SIG-M5 (cell line): ENCODE results near the gene ADARB2.
"Not testable (repeated sequence)": the region's sequence is repeated elsewhere in the genome, so short reads cannot be mapped to it uniquely, and the experiment has no call there.

Experiments used
- DNase-seq: peaks from one replicate; lab custom pipeline; 2025; lab: John Stamatoyannopoulos, UW

ADARB2 gene

GRCh38 chr10:1171182-1171581 lies 566.1 kb downstream of the ADARB2 start:
- no peak for DNase-seq

- DNase-seq: no peak
Measured at GRCh38 chr10:1170867-1171180, 566.5 kb downstream of the ADARB2 start.

- DNase-seq: no peak
Measured at GRCh38 chr10:1169981-1170866, 567.1 kb downstream of the ADARB2 start.

- DNase-seq: no peak
Measured at GRCh38 chr10:1169186-1169885, 568.0 kb downstream of the ADARB2 start.

- DNase-seq: no peak
Measured at GRCh38 chr10:1168763-1169162, 568.6 kb downstream of the ADARB2 start.

- DNase-seq: no peak
Measured at GRCh38 chr10:1166828-1167275, 570.5 kb downstream of the ADARB2 start.

- DNase-seq: no peak
Measured at GRCh38 chr10:1166101-1166827, 571.1 kb downstream of the ADARB2 start.

- DNase-seq: no peak
Measured at GRCh38 chr10:1163831-1164230, 573.5 kb downstream of the ADARB2 start.

- DNase-seq: no peak
Measured at GRCh38 chr10:1163204-1163660, 574.1 kb downstream of the ADARB2 start.

GRCh38 chr10:1162481-1163203 lies 574.7 kb downstream of the ADARB2 start:
- no peak for DNase-seq

GRCh38 chr10:1161315-1161673 lies 576.0 kb downstream of the ADARB2 start:
- DNase-seq: not testable (repeated sequence)

- DNase-seq: no peak
Measured at GRCh38 chr10:1160561-1161314, 576.6 kb downstream of the ADARB2 start.

- no peak for DNase-seq
Measured at GRCh38 chr10:1159131-1160061, 577.9 kb downstream of the ADARB2 start.

GRCh38 chr10:1158536-1158935 lies 578.8 kb downstream of the ADARB2 start:
- not testable (repeated sequence) for DNase-seq

GRCh38 chr10:1158066-1158465 lies 579.3 kb downstream of the ADARB2 start:
- DNase-seq: no peak

GRCh38 chr10:1157615-1157933 lies 579.8 kb downstream of the ADARB2 start:
- no peak for DNase-seq

GRCh38 chr10:1156921-1157614 lies 580.3 kb downstream of the ADARB2 start:
- DNase-seq: no peak

- DNase-seq: no peak
Measured at GRCh38 chr10:1156616-1156886, 580.8 kb downstream of the ADARB2 start.

GRCh38 chr10:1155791-1156615 lies 581.3 kb downstream of the ADARB2 start:
- no peak for DNase-seq
